Endothelial cell of umbilical vein (primary cell): ENCODE data around the gene COQ2. TPM values are rescaled to one million over a fixed set of nuclear protein-coding genes. Genes with fewer than 3 reads are reported as not detected.

Experiments
- BruUV-seq: library from RNA; stranded (reverse); fragments of 400-500 nt; replicated peaks from 2 replicates; lab custom pipeline; 2021; lab: Mats Ljungman, UMichigan
- CTCF ChIA-PET: fragments of 300-600, 350-600 bp; sonication (Branson Sonifier 250); formaldehyde crosslinking; loops from one replicate; lab custom pipeline; 2021; ENCODE audit warnings: antibody characterized with exemption, inconsistent platforms; lab: Charles Lee
- POLR2A ChIA-PET: fragments of 300-600, 350-600 bp; sonication (Branson Sonifier 250); formaldehyde crosslinking; loops from one replicate; lab custom pipeline; 2021; ENCODE audit warnings: antibody characterized with exemption, inconsistent platforms; lab: Charles Lee
- DNase-seq: peaks from one replicate; pipeline ENCODE4 v3.0.0-alpha.2; 2011; ENCODE audit warnings: low read depth, low spot score
- FAIRE-seq: peaks from 2 replicates; lab custom pipeline; 2011; peaks lifted over from hg19 to GRCh38; lab: Jason Lieb, UNC
- H2AFZ ChIP-seq: 2 replicates; pipeline ENCODE4 v1.6.0; 2012; ENCODE audit warnings: low read depth, low read length, control low read depth, inconsistent platforms
- H3K27ac ChIP-seq: 2 replicates; pipeline ENCODE4 v1.5.1; 2011; ENCODE audit warnings: low read depth, mild to moderate bottlenecking, control low read depth, low read length, moderate library complexity; ENCODE audit not compliant: insufficient read depth
- H3K27me3 ChIP-seq, 2 experiments: 2 replicates each; pipeline versions ENCODE4 v1.6.0 to v1.6.1; 2011; ENCODE audit warnings: low read length in 2 of 2, mixed read lengths in 1 of 2; ENCODE audit not compliant: control insufficient read depth in 2 of 2, insufficient read depth in 2 of 2
- H3K36me3 ChIP-seq, 2 experiments: 2 replicates in 1 of 2; 3 replicates in 1 of 2; pipeline ENCODE4 v1.5.1; 2011; ENCODE audit warnings: low read length in 2 of 2, mild to moderate bottlenecking in 1 of 2, moderate library complexity in 1 of 2; ENCODE audit not compliant: control insufficient read depth in 2 of 2, insufficient read depth in 2 of 2; ENCODE audit errors: extremely low read depth in 1 of 2
- H3K4me1 ChIP-seq: 3 replicates; pipeline ENCODE4 v1.5.1; 2011; ENCODE audit warnings: mild to moderate bottlenecking, low read length; ENCODE audit not compliant: control insufficient read depth, insufficient read depth; ENCODE audit errors: extremely low read depth
- H3K4me2 ChIP-seq: 2 replicates; pipeline ENCODE4 v1.6.1; 2011; ENCODE audit warnings: low read length, control low read depth, mixed read lengths; ENCODE audit not compliant: insufficient read depth
- H3K4me3 ChIP-seq, 3 experiments: fragments of 200-600 bp in 1 of 3; sonication (generic), shearing (Covaris generic) in 1 of 3; replicated peaks in 1 of 3; 2 replicates each; pipeline ENCODE4 v1.5.1; 2011 to 2016; ENCODE audit warnings: control low read depth in 3 of 3, low read length in 3 of 3, mild to moderate bottlenecking in 2 of 3, inconsistent platforms in 1 of 3, low read depth in 1 of 3, moderate library complexity in 1 of 3; ENCODE audit not compliant: insufficient read depth in 1 of 3
- H3K79me2 ChIP-seq: 2 replicates; pipeline ENCODE4 v1.6.0; 2012; ENCODE audit warnings: low read length, inconsistent platforms; ENCODE audit not compliant: control insufficient read depth, insufficient read depth
- H3K9ac ChIP-seq: replicated peaks from 2 replicates; pipeline ENCODE3; 2011; ENCODE audit warnings: low read length, control low read depth; ENCODE audit not compliant: insufficient read depth; ENCODE audit errors: extremely low read depth
- H3K9me1 ChIP-seq: replicated peaks from 3 replicates; pipeline ENCODE4 v1.6.0; 2011; ENCODE audit warnings: mild to moderate bottlenecking, low read length; ENCODE audit not compliant: control insufficient read depth, insufficient read depth; ENCODE audit errors: extremely low read depth
- H3K9me3 ChIP-seq: replicated peaks from 2 replicates; pipeline ENCODE4 v1.5.1; 2012; ENCODE audit warnings: low read length, inconsistent platforms; ENCODE audit not compliant: control insufficient read depth, insufficient read depth
- H4K20me1 ChIP-seq: replicated peaks from 2 replicates; pipeline ENCODE3; 2011; ENCODE audit warnings: mild to moderate bottlenecking, low read length; ENCODE audit not compliant: control insufficient read depth, insufficient read depth; ENCODE audit errors: extremely low read depth
- EZH2 ChIP-seq: IDR thresholded peaks from 2 replicates; pipeline ENCODE4 v1.6.1; 2012; ENCODE audit warnings: borderline replicate concordance, low read depth, mild to moderate bottlenecking, moderate library complexity, low read length, inconsistent platforms; ENCODE audit not compliant: severe bottlenecking
- FOS ChIP-seq: IDR thresholded peaks from 2 replicates; pipeline ENCODE4 v1.6.1; 2011; ENCODE audit warnings: mild to moderate bottlenecking, low read length, moderate library complexity, borderline replicate concordance; ENCODE audit not compliant: insufficient read depth
- GATA2 ChIP-seq: IDR thresholded peaks from 2 replicates; pipeline ENCODE4 v1.7.0; 2011; ENCODE audit warnings: low read depth, mild to moderate bottlenecking, moderate library complexity, mixed read lengths, low read length; ENCODE audit not compliant: insufficient read length, insufficient read depth
- JUN ChIP-seq: IDR thresholded peaks from 2 replicates; pipeline ENCODE4 v1.6.1; 2011; ENCODE audit warnings: borderline replicate concordance, low read depth; ENCODE audit not compliant: insufficient read length, insufficient read depth
- MYC ChIP-seq: IDR thresholded peaks from one replicate; pipeline ENCODE4 v1.6.1; 2011; ENCODE audit warnings: mild to moderate bottlenecking, low read depth, low read length
- POLR2A ChIP-seq: IDR thresholded peaks from 2 replicates; pipeline ENCODE4 v1.6.1; 2012; ENCODE audit warnings: low read depth, mild to moderate bottlenecking, control low read depth, low read length
- POLR2AphosphoS5 ChIP-seq: IDR thresholded peaks from 2 replicates; pipeline ENCODE4 v1.6.1; 2012; ENCODE audit warnings: low read depth, mild to moderate bottlenecking, control low read depth, low read length, moderate library complexity; ENCODE audit not compliant: insufficient read depth
- dilution Hi-C: fragments of 300-500 bp; cut with MboI; formaldehyde crosslinking; loops from one replicate; pipeline ENCODE4 v1.15.0; 2019; ENCODE audit warnings: low sequenced_read_pairs; ENCODE audit not compliant: extremely low pct_ligation_motif_present
- intact Hi-C: fragments of 100-400 bp; cut with micrococcal nuclease; formaldehyde crosslinking; loops from one replicate; pipeline ENCODE4 v1.10.0; 2022
- polyA plus RNA-seq, 4 experiments: library from polyadenylated mRNA; depleted of rRNA in 3 of 4; stranded (reverse) in 3 of 4; unstranded in 1 of 4; fragments of >200 nt; gene quantifications; 2 replicates each; pipeline versions ENCODE4 v1.2.1 to v1.2.3, GENCODE V29; 2011 to 2012; ENCODE audit warnings: missing spikeins in 1 of 4
- total RNA-seq: library from RNA; stranded (reverse); gene quantifications from 2 replicates; pipeline ENCODE4 v1.2.3, GENCODE V29; 2021
- TF ChIP-seq, protein P1 (sequence below): IDR thresholded peaks from 2 replicates; pipeline ENCODE4 v1.6.1; 2011; ENCODE audit not compliant: insufficient read depth, insufficient read length
- TF ChIP-seq, protein P2 (sequence below), 2 donors: IDR thresholded peaks; 1 replicate in 1 of 2; 2 replicates in 1 of 2; pipeline ENCODE4 v1.5.1; 2011; ENCODE audit warnings: low read length in 2 of 2, mild to moderate bottlenecking in 2 of 2, moderate library complexity in 2 of 2, control low read depth in 1 of 2, inconsistent platforms in 1 of 2, low read depth in 1 of 2; ENCODE audit not compliant: insufficient read depth in 1 of 2; ENCODE audit errors: extremely low read depth in 1 of 2

COQ2 gene
- total and polyA plus RNA-seq, 2 donors (not counting 3 experiments of a cell fraction or from before 2014, with no cell fraction given): 25.5 to 28.0 TPM

DNA sequence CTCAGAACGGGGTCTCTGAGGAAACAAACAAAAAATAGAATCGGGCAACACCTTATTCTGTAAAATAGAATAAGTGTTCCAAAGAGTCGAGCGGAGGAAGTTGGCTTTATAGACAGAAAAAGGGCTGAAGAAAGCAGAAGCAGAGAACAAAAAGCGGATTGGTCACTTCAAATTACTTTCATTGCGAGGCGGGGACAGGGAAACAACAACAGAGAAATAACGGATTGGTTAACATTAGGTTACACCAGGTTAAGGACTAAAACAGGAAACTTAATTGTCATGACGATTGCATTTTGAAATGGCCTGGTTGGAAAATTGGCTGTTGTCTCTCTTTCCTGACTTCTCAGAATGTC is 433 bp upstream of the COQ2 start:
- intact Hi-C loops: loop anchor here (2.0 kb wide), 2 partner anchors 44 to 356 kb away; no protein-coding TSS in a partner anchor
- Histone ChIP-seq H3K27me3 (no peaks in the 10 kb centered on the region), H4K20me1 (no peaks in the 10 kb centered on the region), H3K4me2 (peak overlapping the region; percentile 88), H3K27ac (peak overlapping the region; percentile 87), H3K9me1 (no peaks in the 10 kb centered on the region), H3K36me3 (no peaks in the 10 kb centered on the region), H3K4me1 (peaks cover 23% of the 10 kb centered on the region), H3K9me3 (no peaks in the 10 kb centered on the region), H2AFZ (peak overlapping the region; percentile 76), H3K9ac (peak overlapping the region; percentile 90), H3K79me2 (peaks cover 7% of the 10 kb centered on the region), H3K4me3 (peak overlapping the region; percentile 35 to 82 (median 52))
- CTCF ChIA-PET: interaction anchor here (0.6 to 5.4 kb wide), 35 partner anchors 8 to 546 kb away, joined by 3 to 146 read pairs (median 4); partner anchors contain the start of genes COPS4, HELQ, HPSE and LIN54
- TF ChIP-seq GATA2: no peak
- no peak for TF ChIP-seq MYC
- TF ChIP-seq JUN: no peak
- no peak for TF ChIP-seq POLR2A
- TF ChIP-seq, protein P1, sequence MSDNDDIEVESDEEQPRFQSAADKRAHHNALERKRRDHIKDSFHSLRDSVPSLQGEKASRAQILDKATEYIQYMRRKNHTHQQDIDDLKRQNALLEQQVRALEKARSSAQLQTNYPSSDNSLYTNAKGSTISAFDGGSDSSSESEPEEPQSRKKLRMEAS: no peak
- TF ChIP-seq, protein P2, sequence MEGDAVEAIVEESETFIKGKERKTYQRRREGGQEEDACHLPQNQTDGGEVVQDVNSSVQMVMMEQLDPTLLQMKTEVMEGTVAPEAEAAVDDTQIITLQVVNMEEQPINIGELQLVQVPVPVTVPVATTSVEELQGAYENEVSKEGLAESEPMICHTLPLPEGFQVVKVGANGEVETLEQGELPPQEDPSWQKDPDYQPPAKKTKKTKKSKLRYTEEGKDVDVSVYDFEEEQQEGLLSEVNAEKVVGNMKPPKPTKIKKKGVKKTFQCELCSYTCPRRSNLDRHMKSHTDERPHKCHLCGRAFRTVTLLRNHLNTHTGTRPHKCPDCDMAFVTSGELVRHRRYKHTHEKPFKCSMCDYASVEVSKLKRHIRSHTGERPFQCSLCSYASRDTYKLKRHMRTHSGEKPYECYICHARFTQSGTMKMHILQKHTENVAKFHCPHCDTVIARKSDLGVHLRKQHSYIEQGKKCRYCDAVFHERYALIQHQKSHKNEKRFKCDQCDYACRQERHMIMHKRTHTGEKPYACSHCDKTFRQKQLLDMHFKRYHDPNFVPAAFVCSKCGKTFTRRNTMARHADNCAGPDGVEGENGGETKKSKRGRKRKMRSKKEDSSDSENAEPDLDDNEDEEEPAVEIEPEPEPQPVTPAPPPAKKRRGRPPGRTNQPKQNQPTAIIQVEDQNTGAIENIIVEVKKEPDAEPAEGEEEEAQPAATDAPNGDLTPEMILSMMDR (IDR thresholded peaks at IDR 0.05; ENCODE audit: extremely low read depth in 1 of 2, insufficient read depth in 1 of 2, low read depth in 1 of 2, low read length in 2 of 2): no peak
- no peak for TF ChIP-seq EZH2
- no peak for TF ChIP-seq FOS
- no peak for TF ChIP-seq POLR2AphosphoS5
- DNase-seq: peak; percentile 74
- dilution Hi-C loops: no loop called here
- peak; percentile 85 for FAIRE-seq
- TSS peak; percentile 94 for BruUV-seq
- POLR2A ChIA-PET: interaction anchor here (0.8 to 1.3 kb wide), 6 partner anchors 44 to 384 kb away, joined by 3 to 4 read pairs (median 3); partner anchors contain the start of genes HELQ, MRPS18C and THAP9
